K562 (cell line): ENCODE results near the gene NNAT. TPM values are rescaled to one million over a fixed set of nuclear protein-coding genes. Genes with fewer than 3 reads are reported as not detected.

ENCODE experiments used
- ATAC-seq: fragments of 200-7000 bp; cut with Tn5 transposase; 3 replicates; pipeline ENCODE4 v1.9.1; 2020; ENCODE audit warnings: moderate library complexity
- BruUV-seq: library from RNA; stranded (reverse); fragments of 400-500 nt; replicated peaks from 2 replicates; lab custom pipeline; 2021; lab: Mats Ljungman, UMichigan
- CTCF ChIA-PET: fragments of 300-600 bp; formaldehyde crosslinking; extraction: SDS; loops from one replicate; lab custom pipeline; 2021; ENCODE audit warnings: low intra/inter-chr PET ratio; lab: Yijun Ruan, JAX
- POLR2A ChIA-PET: fragments of 300-600, 350-650 bp; sonication (Branson Sonifier 250); formaldehyde crosslinking; extraction: SDS; loops from one replicate; lab custom pipeline; 2021; ENCODE audit warnings: antibody characterized with exemption, inconsistent platforms; lab: Yijun Ruan, JAX
- DNase-seq, 4 experiments: peaks; one replicate each; pipeline versions ENCODE4 v3.0.0 to v3.0.0-alpha.2; 2011 to 2018; ENCODE audit warnings: low spot score in 3 of 4, mixed read lengths in 3 of 4; ENCODE audit errors: extremely low read depth in 1 of 4
- FAIRE-seq: peaks from 2 replicates; lab custom pipeline; 2011; peaks lifted over from hg19 to GRCh38; lab: Jason Lieb, UNC
- H2AFZ ChIP-seq: 2 replicates; pipeline ENCODE4 v1.6.0; 2011; ENCODE audit warnings: low read depth, low read length, control low read depth, inconsistent platforms
- H3K27ac ChIP-seq: fragments of 200-600 bp; 3 replicates; pipeline ENCODE4 v1.8.0; 2011; ENCODE audit warnings: low read depth, mild to moderate bottlenecking, control low read depth, inconsistent platforms, low read length, moderate library complexity, mixed read lengths; ENCODE audit errors: extremely low read depth
- H3K27me3 ChIP-seq, 2 experiments: fragments of 300-600 bp in 1 of 2; 2 replicates in 1 of 2; 3 replicates in 1 of 2; pipeline versions ENCODE4 v1.6.0 to v1.8.0; 2011; ENCODE audit warnings: inconsistent platforms in 2 of 2, low read length in 2 of 2, mild to moderate bottlenecking in 1 of 2, mixed read lengths in 1 of 2, moderate library complexity in 1 of 2; ENCODE audit not compliant: control insufficient read depth in 2 of 2, insufficient read depth in 2 of 2
- H3K36me3 ChIP-seq: fragments of 300-600 bp; 3 replicates; pipeline ENCODE4 v1.8.0; 2011; ENCODE audit warnings: mild to moderate bottlenecking, low read length, inconsistent platforms; ENCODE audit not compliant: control insufficient read depth, insufficient read depth
- H3K4me1 ChIP-seq, 2 experiments: fragments of 200-600 bp in 1 of 2; replicated peaks in 1 of 2; 2 replicates in 1 of 2; 3 replicates in 1 of 2; pipeline versions ENCODE4 v1.5.1 to v1.8.0; 2011; ENCODE audit warnings: inconsistent platforms in 2 of 2, low read length in 2 of 2, mild to moderate bottlenecking in 1 of 2, mixed read lengths in 1 of 2, moderate library complexity in 1 of 2; ENCODE audit not compliant: control insufficient read depth in 2 of 2, insufficient read depth in 2 of 2
- H3K4me2 ChIP-seq: 2 replicates; pipeline ENCODE4 v1.6.1; 2011; ENCODE audit warnings: low read length, control low read depth, inconsistent platforms, mixed read lengths; ENCODE audit not compliant: insufficient read depth
- H3K4me3 ChIP-seq: fragments of 200-600 bp; sonication (generic), shearing (Covaris generic); 2 replicates; pipeline ENCODE4 v1.5.1; 2016; ENCODE audit warnings: control low read depth, inconsistent platforms
- H3K79me2 ChIP-seq: fragments of 200-600 bp; 3 replicates; pipeline ENCODE4 v1.8.0; 2011; ENCODE audit warnings: low read length, inconsistent platforms; ENCODE audit not compliant: control insufficient read depth, insufficient read depth
- H3K9ac ChIP-seq, 2 experiments: 2 replicates each; pipeline versions ENCODE4 v1.6.0 to v1.6.1; 2011; ENCODE audit warnings: low read depth in 2 of 2, low read length in 2 of 2, control low read depth in 1 of 2, inconsistent platforms in 1 of 2, mild to moderate bottlenecking in 1 of 2, mixed read lengths in 1 of 2; ENCODE audit not compliant: insufficient read depth in 1 of 2
- H3K9me1 ChIP-seq: one replicate; pipeline ENCODE4 v1.6.0; 2011; ENCODE audit warnings: inconsistent platforms, mild to moderate bottlenecking, low read length, moderate library complexity; ENCODE audit not compliant: control insufficient read depth, insufficient read depth
- H3K9me3 ChIP-seq: replicated peaks from 2 replicates; pipeline ENCODE4 v1.5.1; 2011; ENCODE audit warnings: low read depth, low read length, inconsistent platforms; ENCODE audit not compliant: control insufficient read depth, insufficient read depth
- H4K20me1 ChIP-seq: replicated peaks from 2 replicates; pipeline ENCODE4 v1.6.1; 2011; ENCODE audit warnings: low read length, inconsistent platforms, mixed read lengths; ENCODE audit not compliant: control insufficient read depth, insufficient read depth
- ARHGAP35 ChIP-seq: fragments of 450-650 bp; IDR thresholded peaks from 2 replicates; pipeline ENCODE4 v1.6.1; 2018; ENCODE audit not compliant: partially characterized antibody
- BCL6 ChIP-seq: fragments of 250-450 bp; sonication (Bioruptor Pico); IDR thresholded peaks from 2 replicates; pipeline ENCODE4 v1.4.0; 2020
- L3MBTL2 ChIP-seq: fragments of 450-650 bp; IDR thresholded peaks from 2 replicates; pipeline ENCODE4 v1.6.1; 2016; ENCODE audit warnings: mild to moderate bottlenecking, moderate library complexity
- POLR2AphosphoS5 ChIP-seq: IDR thresholded peaks from 2 replicates; pipeline ENCODE4 v1.6.1; 2011; ENCODE audit warnings: mild to moderate bottlenecking, low read depth, low read length, moderate library complexity; ENCODE audit not compliant: control insufficient read depth, insufficient read depth
- YBX1 ChIP-seq: fragments of 450-650 bp; IDR thresholded peaks from 2 replicates; pipeline ENCODE4 v1.7.1; 2016; ENCODE audit warnings: mild to moderate bottlenecking
- WGBS: fragments of 100-300 bp; shearing (Covaris generic); methylation state at CpG from one replicate; pipeline ENCODE4 v1.1.6; 2016; ENCODE audit warnings: low coverage, mixed read lengths; ENCODE audit not compliant: insufficient coverage; ENCODE audit errors: missing lambda C conversion rate; 5-methylcytosine and 5-hydroxymethylcytosine counted together
- in situ Hi-C: fragments of 300-500 bp; cut with MboI; formaldehyde crosslinking; loops from 4 replicates; pipeline ENCODE4 v1.15.0; 2018; ENCODE audit warnings: inconsistent platforms, mixed read lengths
- intact Hi-C: fragments of 100-400 bp; cut with micrococcal nuclease; formaldehyde crosslinking; loops from 2 replicates; pipeline ENCODE4 v1.14.2; 2022
- polyA plus RNA-seq, 8 experiments: library from polyadenylated mRNA; depleted of rRNA in 4 of 8; stranded (reverse) in 5 of 8; unstranded in 3 of 8; fragments of >200 nt; fragmentation: Nextera tagmentation in 2 of 8; fragmentation: Illumina TruSeq in 1 of 8; extraction: Ambion mirVana in 2 of 8; extraction: Trizol in 1 of 8; gene quantifications; 2 replicates each; pipeline versions ENCODE4 v1.2.1 to v1.2.3, GENCODE V29; 2011 to 2014; ENCODE audit warnings: inconsistent platforms in 1 of 8, missing spikeins in 1 of 8
- total RNA-seq, 7 experiments: library from RNA; depleted of rRNA in 6 of 7; stranded (reverse); fragments of >200 nt in 6 of 7; fragmentation: Illumina TruSeq in 2 of 7; extraction: Trizol in 2 of 7; gene quantifications; 2 replicates each; pipeline versions ENCODE4 v1.2.1 to v1.2.3, GENCODE V29; 2011 to 2021; ENCODE audit warnings: low replicate concordance in 1 of 7

Gene NNAT
- total and polyA plus RNA-seq, 9 of the 15 experiments (the other 6 are each of a cell fraction or from before 2014, with no cell fraction given), result 0.13 TPM; not detected in 8

- no peak for FAIRE-seq
- TF ChIP-seq L3MBTL2, result no peak
- H3K9ac ChIP-seq, result no peak overlapping the region
- H3K27ac ChIP-seq, result no peak overlapping the region
- ATAC-seq, result no peak
- H3K36me3 ChIP-seq, result no peaks in the 10 kb centered on the region
- no peak overlapping the region for H3K4me2 ChIP-seq
- intact Hi-C loops (no loop called here), in situ Hi-C loops (no loop called here)
- no peaks in the 10 kb centered on the region; a peak in 1 of 5 replicates for H3K4me1 ChIP-seq
- no peaks in the 10 kb centered on the region for H3K27me3 ChIP-seq
- ChIA-PET CTCF (no interaction called here), POLR2A (interaction anchor here (0.8 to 1.0 kb wide), 3 partner anchors 10 to 414 kb away, joined by 3 to 4 read pairs (median 3); no protein-coding TSS in a partner anchor)
- no peaks in the 10 kb centered on the region for H3K79me2 ChIP-seq
- H4K20me1 ChIP-seq, result peaks cover 12% of the 10 kb centered on the region; the same call in 1 of the 2 replicates
- H3K9me3 ChIP-seq, result no peaks in the 10 kb centered on the region
- no peak overlapping the region for H2AFZ ChIP-seq
- no TSS peak for BruUV-seq
- 35% methylated on average over 6 of the region's 7 CpGs for WGBS
- no peak for DNase-seq
- no peak overlapping the region for H3K4me3 ChIP-seq
- H3K9me1 ChIP-seq, result no peaks in the 10 kb centered on the region
Measured at GRCh38 chr20:37505263-37506151, 15.5 kb upstream of the NNAT start.

GRCh38 chr20:37506152-37506725, 14.8 kb upstream of the NNAT start:
- H3K27me3 ChIP-seq, result no peaks in the 10 kb centered on the region
- H3K4me1 ChIP-seq, result no peaks in the 10 kb centered on the region; a peak in 1 of 5 replicates
- no peaks in the 10 kb centered on the region for H3K36me3 ChIP-seq
- no peak for DNase-seq
- no peak for FAIRE-seq
- ChIA-PET CTCF (no interaction called here), POLR2A (interaction anchor here (0.7 to 1.5 kb wide), 5 partner anchors 10 to 415 kb away, joined by 3 to 4 read pairs (median 4); no protein-coding TSS in a partner anchor)
- H3K79me2 ChIP-seq, result no peaks in the 10 kb centered on the region
- no peak overlapping the region for H3K27ac ChIP-seq
- no peak overlapping the region for H3K4me3 ChIP-seq
- H3K9ac ChIP-seq, result no peak overlapping the region
- no peak overlapping the region for H2AFZ ChIP-seq
- intact Hi-C loops (no loop called here), in situ Hi-C loops (no loop called here)
- no peaks in the 10 kb centered on the region for H3K9me3 ChIP-seq
- TF ChIP-seq YBX1, result no peak
- TF ChIP-seq ARHGAP35, result no peak
- no peak for TF ChIP-seq BCL6
- TF ChIP-seq POLR2AphosphoS5, result no peak
- no TSS peak for BruUV-seq
- WGBS, result 9% methylated on average over 4 of the region's 4 CpGs
- peaks cover 17% of the 10 kb centered on the region for H4K20me1 ChIP-seq
- no peaks in the 10 kb centered on the region for H3K9me1 ChIP-seq
- ATAC-seq, result no peak
- no peak overlapping the region for H3K4me2 ChIP-seq
